GM21515 (cell line): ENCODE measurements around the gene PPID.
"Not testable (repeated sequence)": the region's sequence is repeated elsewhere in the genome, so short reads cannot be mapped to it uniquely, and the experiment has no call there.

Experiments used
- ATAC-seq: cut with Tn5 transposase; IDR thresholded peaks from one replicate; pipeline ENCODE4 v1.9.1; 2021; ENCODE audit not compliant: unreplicated experiment

The PPID gene

GRCh38 chr4:158738866-158739265, 15.7 kb upstream of the PPID start:
- ATAC-seq, result no peak

GRCh38 chr4:158729716-158730559, 6.7 kb upstream of the PPID start:
- no peak for ATAC-seq

- ATAC-seq, result no peak
Observed at GRCh38 chr4:158728236-158728635, 5.0 kb upstream of the PPID start.

- ATAC-seq, result no peak
Observed at GRCh38 chr4:158726633-158727032, 3.4 kb upstream of the PPID start.

GRCh38 chr4:158724637-158725036, 1.4 kb upstream of the PPID start:
- no peak for ATAC-seq

GRCh38 chr4:158722291-158722916, 792 bp downstream of the PPID start:
- no peak for ATAC-seq

GRCh38 chr4:158721680-158722079, 1.5 kb downstream of the PPID start:
- ATAC-seq, result no peak

- no peak for ATAC-seq
Observed at GRCh38 chr4:158715802-158716201, 7.4 kb downstream of the PPID start.

- ATAC-seq, result no peak
Observed at GRCh38 chr4:158714937-158715336, 8.3 kb downstream of the PPID start.

- ATAC-seq, result not testable (repeated sequence)
Observed at GRCh38 chr4:158712622-158713021, 10.6 kb downstream of the PPID start.

GRCh38 chr4:158710814-158711213, 12.4 kb downstream of the PPID start:
- no peak for ATAC-seq

- ATAC-seq, result no peak
Observed at GRCh38 chr4:158704274-158704673, 18.9 kb downstream of the PPID start.

GRCh38 chr4:158688813-158689212, 34.4 kb downstream of the PPID start:
- ATAC-seq, result no peak

- no peak for ATAC-seq
Observed at GRCh38 chr4:158682066-158682465, 41.1 kb downstream of the PPID start.

- no peak for ATAC-seq
Observed at GRCh38 chr4:158681629-158682028, 41.6 kb downstream of the PPID start.

- ATAC-seq, result no peak
Observed at GRCh38 chr4:158678767-158679166, 44.4 kb downstream of the PPID start.

GRCh38 chr4:158676076-158676475, 47.1 kb downstream of the PPID start:
- ATAC-seq, result no peak

GRCh38 chr4:158673633-158674032, 49.6 kb downstream of the PPID start:
- no peak for ATAC-seq

- ATAC-seq, result peak; percentile 88
Observed at GRCh38 chr4:158671915-158672806, 51.0 kb downstream of the PPID start, which contains the start of gene ETFDH. Gene ETFDH (plus strand): TSS chr4:158672296. CDS start chr4:158672457, 161 bp downstream.

- no peak for ATAC-seq
Observed at GRCh38 chr4:158671665-158671914, 51.6 kb downstream of the PPID start, which contains the start of gene C4orf46. Gene C4orf46 (minus strand): TSS chr4:158671887. CDS start chr4:158671801, 86 bp downstream.

GRCh38 chr4:158670975-158671664, 52.1 kb downstream of the PPID start:
- ATAC-seq, result peak; percentile 32
